ENCODE measurements around the gene HEATR9. TPM values are rescaled to one million over a fixed set of nuclear protein-coding genes. Genes with fewer than 3 reads are reported as not detected.

HEATR9 gene
- total RNA-seq, 1 donor from 2014 or later = not detected

GRCh38 chr17:35819455-35819854, 49.2 kb downstream of the HEATR9 start:
- TF ChIP-seq CTCF (IDR thresholded peaks at IDR 0.05) = no peak
- no peak overlapping the region for H3K4me3 ChIP-seq
- peaks cover 0 to 11% of the 10 kb centered on the region in 2 donors for H3K4me1 ChIP-seq
- intact Hi-C loops (cut with DNase I) = no loop called here
- peaks cover 28 to 68% of the 10 kb centered on the region in 2 donors for H3K36me3 ChIP-seq
- no peaks in the 10 kb centered on the region for H3K27me3 ChIP-seq
- H3K9me3 ChIP-seq = no peaks in the 10 kb centered on the region
- no peak overlapping the region for H3K27ac ChIP-seq
- no peak for DNase-seq (ENCODE audit: low spot score in 2 of 2)

DNA sequence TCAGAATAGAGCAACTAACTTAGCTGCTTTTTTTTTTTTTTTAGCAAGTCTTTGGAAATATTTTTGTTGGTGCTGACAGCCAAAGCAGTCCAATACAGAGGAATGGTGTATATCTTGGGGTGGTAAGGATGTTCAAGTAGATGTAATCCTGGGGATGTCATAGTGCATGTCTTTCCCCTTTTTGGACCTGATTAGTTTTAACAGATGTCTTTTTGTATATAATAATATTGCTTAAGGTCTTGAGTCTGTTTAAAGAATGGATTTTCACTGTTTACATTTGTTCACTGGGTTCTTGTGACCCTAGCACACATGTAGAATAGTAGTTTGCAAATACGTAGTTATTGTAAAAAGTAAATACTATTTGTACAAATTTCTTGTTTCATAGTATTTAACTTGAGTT, 51.5 kb downstream of the HEATR9 start:
- Histone ChIP-seq H3K27ac (no peak overlapping the region), H3K4me3 (no peak overlapping the region), H3K36me3 (peaks cover 18 to 46% of the 10 kb centered on the region in 2 donors), H3K4me1 (peaks cover 0 to 17% of the 10 kb centered on the region in 2 donors), H3K9me3 (no peaks in the 10 kb centered on the region), H3K27me3 (no peaks in the 10 kb centered on the region)
- no peak for DNase-seq (ENCODE audit: low spot score in 2 of 2)
- intact Hi-C loops (cut with DNase I) = no loop called here
- no peak for TF ChIP-seq CTCF (IDR thresholded peaks at IDR 0.05)

- Histone ChIP-seq H3K27ac (no peak overlapping the region), H3K4me1 (peaks cover 0 to 20% of the 10 kb centered on the region in 2 donors), H3K4me3 (no peak overlapping the region), H3K36me3 (peaks cover 13 to 41% of the 10 kb centered on the region in 2 donors), H3K27me3 (no peaks in the 10 kb centered on the region), H3K9me3 (no peaks in the 10 kb centered on the region)
- no peak for TF ChIP-seq CTCF (IDR thresholded peaks at IDR 0.05)
- no peak for DNase-seq (ENCODE audit: low spot score in 2 of 2)
- intact Hi-C loops (cut with DNase I) = no loop called here
These were observed 52.0 kb downstream of the HEATR9 start for GRCh38 chr17:35816723-35817122.

GRCh38 chr17:35812456-35812855, 56.2 kb downstream of the HEATR9 start:
- no peak for TF ChIP-seq CTCF (IDR thresholded peaks at IDR 0.05)
- no peak for DNase-seq (ENCODE audit: low spot score in 2 of 2)
- H3K4me1 ChIP-seq = peaks cover 4 to 45% of the 10 kb centered on the region in 2 donors
- no peak overlapping the region for H3K27ac ChIP-seq
- H3K4me3 ChIP-seq = no peak overlapping the region
- H3K9me3 ChIP-seq = no peaks in the 10 kb centered on the region
- no peaks in the 10 kb centered on the region for H3K27me3 ChIP-seq
- H3K36me3 ChIP-seq = peaks cover 0 to 6% of the 10 kb centered on the region in 2 donors
- intact Hi-C loops (cut with DNase I) = no loop called here

GRCh38 chr17:35811759-35812158, 56.9 kb downstream of the HEATR9 start:
- Histone ChIP-seq H3K27me3 (no peaks in the 10 kb centered on the region), H3K9me3 (no peaks in the 10 kb centered on the region), H3K27ac (no peak overlapping the region), H3K36me3 (peaks cover 0 to 3% of the 10 kb centered on the region in 2 donors), H3K4me3 (no peak overlapping the region), H3K4me1 (peaks cover 4 to 47% of the 10 kb centered on the region in 2 donors)
- no peak for DNase-seq (ENCODE audit: low spot score in 2 of 2)
- TF ChIP-seq CTCF (IDR thresholded peaks at IDR 0.05) = no peak
- intact Hi-C loops (cut with DNase I) = no loop called here
